Epithelial cell of esophagus (primary cell): ENCODE data around the gene PLIN3.
A peak's percentile ranks its signal among the peaks of the same experiment; 100 is the strongest.
"Not testable (repeated sequence)": the region's sequence is repeated elsewhere in the genome, so short reads cannot be mapped to it uniquely, and the experiment has no call there.

Experiments
- DNase-seq: peaks from one replicate; pipeline ENCODE4 v3.0.0; 2010; ENCODE audit warnings: low read depth
- H3K4me3 ChIP-seq: 2 replicates; pipeline ENCODE4 v1.5.1; 2011; ENCODE audit warnings: mild to moderate bottlenecking, low read length, control low read depth
- CTCF ChIP-seq: IDR thresholded peaks from 2 replicates; pipeline ENCODE4 v1.5.1; 2011; ENCODE audit warnings: low read depth, mild to moderate bottlenecking, low read length, control low read depth, inconsistent platforms; ENCODE audit not compliant: insufficient read depth; ENCODE audit errors: missing control alignments

Gene PLIN3

GRCh38 chr19:4814625-4815425 is 52.6 kb downstream of the PLIN3 start:
- no peak overlapping the region for H3K4me3 ChIP-seq
- DNase-seq, result no peak
- no peak for TF ChIP-seq CTCF

GRCh38 chr19:4811328-4812131 is 55.9 kb downstream of the PLIN3 start:
- no peak overlapping the region for H3K4me3 ChIP-seq
- DNase-seq, result peak; percentile 69
- TF ChIP-seq CTCF, result peak; percentile 88

GRCh38 chr19:4807188-4807587 is 60.3 kb downstream of the PLIN3 start:
- no peak for TF ChIP-seq CTCF
- DNase-seq, result no peak
- H3K4me3 ChIP-seq, result no peak overlapping the region

GRCh38 chr19:4806384-4806783 is 61.1 kb downstream of the PLIN3 start:
- no peak overlapping the region for H3K4me3 ChIP-seq
- TF ChIP-seq CTCF, result no peak
- no peak for DNase-seq

GRCh38 chr19:4805140-4805539 is 62.3 kb downstream of the PLIN3 start:
- DNase-seq, H3K4me3 ChIP-seq: not testable (repeated sequence)

GRCh38 chr19:4803736-4804695 is 63.5 kb downstream of the PLIN3 start:
- TF ChIP-seq CTCF, result peak; percentile 76
- peak; percentile 53 for DNase-seq
- no peak overlapping the region for H3K4me3 ChIP-seq
